GM10248 (cell line): Measurements from ENCODE around the gene EEF1A2.
A peak's percentile ranks its signal among the peaks of the same experiment; 100 is the strongest.

Source experiments
- CTCF ChIA-PET: fragments of 300-600 bp; sonication (Branson Sonifier 250); formaldehyde crosslinking; extraction: SDS; loops from one replicate; lab custom pipeline; 2021; ENCODE audit warnings: antibody characterized with exemption; lab: Yijun Ruan, JAX
- POLR2A ChIA-PET: fragments of 350-650 bp; sonication (Branson Sonifier 250); formaldehyde crosslinking; extraction: SDS; loops from one replicate; lab custom pipeline; 2020; ENCODE audit warnings: antibody characterized with exemption; lab: Yijun Ruan, JAX
- DNase-seq: peaks from one replicate; pipeline ENCODE4 v3.0.0; 2012; ENCODE audit errors: extremely low spot score
- CTCF ChIP-seq: IDR thresholded peaks from 2 replicates; pipeline ENCODE4 v1.5.1; 2012; ENCODE audit warnings: mild to moderate bottlenecking, low read depth; ENCODE audit errors: extremely low read depth, missing control alignments, control extremely low read depth

EEF1A2 gene

DNA sequence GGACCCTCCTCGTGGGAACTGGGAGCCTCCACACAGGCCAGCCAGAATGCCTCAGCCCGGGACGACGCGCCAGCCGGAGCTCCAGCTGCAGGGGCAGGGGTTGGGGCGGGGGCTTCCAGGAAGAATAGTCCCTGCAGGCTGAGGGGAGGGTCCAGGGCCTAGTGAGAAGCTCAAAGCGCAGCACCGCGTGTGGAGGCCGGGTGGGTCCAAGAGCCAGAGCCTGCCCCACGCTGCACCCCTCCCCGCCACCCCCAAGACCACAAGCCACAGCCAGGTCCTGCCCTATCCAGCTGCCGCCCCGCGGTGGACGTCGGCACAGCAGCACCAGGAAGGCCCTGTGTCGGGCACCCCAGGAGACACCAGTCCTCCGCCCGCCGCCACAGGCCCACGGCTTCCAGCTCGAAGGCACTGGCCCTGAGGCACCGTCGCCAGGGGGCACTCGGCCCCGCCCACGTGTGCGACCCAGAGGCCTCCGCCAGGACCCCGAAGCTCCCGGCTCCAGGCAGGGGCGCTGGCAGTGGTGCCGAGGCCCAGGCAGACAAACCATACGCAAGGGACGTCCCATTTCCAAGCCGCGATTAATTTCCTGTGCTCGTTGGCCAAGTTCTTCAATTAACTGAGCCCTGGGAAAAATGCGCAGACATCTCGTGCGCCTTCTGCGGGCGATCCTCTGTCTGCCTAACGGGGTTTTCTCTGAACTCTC, 45.9 kb downstream of the EEF1A2 start:
- ChIA-PET CTCF (interaction anchor here (2.2 kb wide), 1 partner anchor 11 kb away, joined by 7 read pairs; no protein-coding TSS in a partner anchor), POLR2A (interaction anchor here (0.6 kb wide), 1 partner anchor 1147 kb away, joined by 4 read pairs; no protein-coding TSS in a partner anchor)
- DNase-seq: peak; percentile 57
- no peak for TF ChIP-seq CTCF

DNA sequence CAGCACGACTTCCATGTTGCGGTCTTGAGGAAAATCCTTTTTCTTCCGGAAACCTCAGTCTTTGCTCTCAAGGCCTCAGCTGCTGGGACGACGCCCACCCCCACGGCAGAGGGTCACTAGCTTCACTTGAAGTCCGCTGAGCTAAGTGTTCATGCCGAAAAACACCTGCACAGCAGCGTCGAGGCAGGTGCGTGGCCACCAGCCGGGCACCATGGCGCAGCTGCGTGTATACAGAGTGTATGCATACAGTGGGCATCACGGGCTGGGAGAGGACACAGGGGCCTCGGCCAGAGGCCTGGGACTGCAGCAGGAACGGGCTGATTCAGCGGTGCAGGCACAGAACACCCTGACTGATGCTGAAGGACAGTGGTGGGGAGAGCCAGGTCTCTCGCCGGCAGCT, 46.5 kb downstream of the EEF1A2 start:
- DNase-seq: no peak
- POLR2A ChIA-PET: no interaction called here
- CTCF ChIA-PET: interaction anchor here (2.2 kb wide), 1 partner anchor 11 kb away, joined by 7 read pairs; no protein-coding TSS in a partner anchor
- no peak for TF ChIP-seq CTCF

DNA sequence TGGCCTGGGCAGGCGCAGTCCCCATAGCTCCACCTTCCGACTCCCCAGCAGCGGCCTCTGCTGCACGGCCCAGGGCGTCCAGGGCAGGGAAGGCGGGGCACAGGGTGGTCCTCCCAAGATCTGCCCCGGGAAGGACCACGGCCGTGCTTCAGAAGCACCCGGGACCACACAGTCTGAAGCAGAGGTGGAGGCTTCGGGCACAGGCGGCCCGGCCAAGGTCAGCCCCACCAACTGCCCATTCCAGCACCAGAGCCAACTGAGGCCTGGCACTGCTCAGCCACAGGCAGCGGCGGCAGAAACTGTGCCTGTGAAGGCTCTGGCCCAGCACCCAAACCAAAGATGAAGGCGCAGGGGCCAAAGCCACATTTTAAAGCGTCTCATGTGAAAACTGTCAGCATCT, 47.1 kb downstream of the EEF1A2 start:
- no peak for TF ChIP-seq CTCF
- ChIA-PET POLR2A (interaction anchor here (0.5 kb wide), 1 partner anchor 147 kb away, joined by 3 read pairs; no protein-coding TSS in a partner anchor), CTCF (interaction anchor here (0.8 to 2.2 kb wide), 3 partner anchors 8 to 14 kb away, joined by 3 to 7 read pairs (median 3); no protein-coding TSS in a partner anchor)
- DNase-seq: no peak

- DNase-seq: no peak
- no peak for TF ChIP-seq CTCF
- POLR2A ChIA-PET: no interaction called here
- CTCF ChIA-PET: no interaction called here
Measured at GRCh38 chr20:63449796-63450730, 48.8 kb downstream of the EEF1A2 start.

DNA sequence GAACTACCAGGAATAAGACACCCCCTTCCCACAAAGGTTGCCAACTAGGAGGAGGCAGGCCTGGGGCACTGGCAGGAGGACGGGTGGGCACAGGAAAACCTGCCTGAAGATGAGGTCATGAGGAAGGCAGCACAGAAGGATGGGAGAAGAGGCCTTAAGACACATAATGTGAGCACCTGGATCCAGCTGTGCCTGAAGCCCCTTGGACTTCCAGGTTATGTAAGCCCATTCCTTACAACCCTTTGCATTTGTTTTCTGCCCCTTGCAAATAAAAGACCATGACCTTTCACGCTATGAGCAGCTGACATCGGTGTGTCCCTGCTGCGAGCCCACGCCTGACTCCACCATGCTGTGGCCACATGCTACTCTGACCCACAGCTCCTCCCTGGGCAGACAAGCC, 49.9 kb downstream of the EEF1A2 start:
- TF ChIP-seq CTCF: no peak
- CTCF ChIA-PET: no interaction called here
- POLR2A ChIA-PET: no interaction called here
- DNase-seq: no peak

DNA sequence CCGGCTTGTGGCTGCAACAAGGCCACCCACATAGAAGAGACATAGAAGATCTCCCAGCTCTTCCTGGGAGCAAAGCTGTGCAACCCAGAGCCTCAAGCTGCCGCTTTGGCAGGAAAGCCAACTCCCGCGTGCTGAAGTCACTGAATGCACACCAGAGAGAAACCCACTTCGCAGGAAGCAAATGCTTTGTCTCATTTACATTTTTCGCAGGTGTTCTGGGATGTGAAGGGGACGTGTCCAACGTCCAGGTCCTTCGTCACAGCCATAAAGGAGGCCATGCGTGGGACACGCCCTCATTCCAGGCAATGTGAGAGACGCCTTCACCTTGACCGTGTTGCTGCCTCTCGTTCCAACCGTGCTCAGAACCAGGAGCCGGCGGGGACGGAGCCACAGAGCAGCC, 50.9 kb downstream of the EEF1A2 start:
- TF ChIP-seq CTCF: no peak
- no peak for DNase-seq
- ChIA-PET CTCF (no interaction called here), POLR2A (no interaction called here)
